Peyer's patch (tissue), 4 donors: ENCODE data around the gene FXYD1.

Source experiments
- POLR2A ChIP-seq, 2 donors: fragments of 450-650 bp; IDR thresholded peaks; one replicate each; pipeline ENCODE4 v1.5.1; 2017; ENCODE audit warnings: antibody characterized with exemption in 2 of 2, mild to moderate bottlenecking in 2 of 2, moderate library complexity in 2 of 2
- TF ChIP-seq, protein P1 (sequence below), 6 experiments: fragments of 450-650 bp in 4 of 6; fragments of 200-600 bp in 2 of 6; sonication (generic) in 1 of 6; IDR thresholded peaks; one replicate each; pipeline ENCODE4 v1.5.1; 2017 to 2019; ENCODE audit warnings: antibody characterized with exemption in 6 of 6, mild to moderate bottlenecking in 3 of 6, moderate library complexity in 1 of 6

DNA sequence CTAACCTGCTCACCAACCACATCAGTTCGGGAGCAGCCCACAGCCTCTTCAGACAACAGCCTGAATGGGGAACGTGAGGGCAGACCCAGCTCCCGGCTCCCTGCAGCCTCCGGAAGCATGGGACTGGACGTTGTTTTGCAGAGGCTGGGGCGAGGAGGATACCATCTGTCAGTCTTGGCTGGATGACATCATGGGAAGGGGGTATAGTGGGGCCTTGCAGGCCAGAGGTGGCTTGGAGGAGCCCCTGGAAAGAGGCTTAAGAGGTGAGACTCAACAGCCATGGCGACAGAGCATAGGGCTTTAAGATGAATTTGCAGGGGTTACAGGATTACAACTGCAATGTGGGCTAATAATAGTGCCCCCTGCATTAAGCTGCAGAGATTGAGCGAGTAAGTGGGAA is 21.5 kb upstream of the FXYD1 start:
- no peak for TF ChIP-seq POLR2A (IDR thresholded peaks at IDR 0.05)
- TF ChIP-seq, protein P1, sequence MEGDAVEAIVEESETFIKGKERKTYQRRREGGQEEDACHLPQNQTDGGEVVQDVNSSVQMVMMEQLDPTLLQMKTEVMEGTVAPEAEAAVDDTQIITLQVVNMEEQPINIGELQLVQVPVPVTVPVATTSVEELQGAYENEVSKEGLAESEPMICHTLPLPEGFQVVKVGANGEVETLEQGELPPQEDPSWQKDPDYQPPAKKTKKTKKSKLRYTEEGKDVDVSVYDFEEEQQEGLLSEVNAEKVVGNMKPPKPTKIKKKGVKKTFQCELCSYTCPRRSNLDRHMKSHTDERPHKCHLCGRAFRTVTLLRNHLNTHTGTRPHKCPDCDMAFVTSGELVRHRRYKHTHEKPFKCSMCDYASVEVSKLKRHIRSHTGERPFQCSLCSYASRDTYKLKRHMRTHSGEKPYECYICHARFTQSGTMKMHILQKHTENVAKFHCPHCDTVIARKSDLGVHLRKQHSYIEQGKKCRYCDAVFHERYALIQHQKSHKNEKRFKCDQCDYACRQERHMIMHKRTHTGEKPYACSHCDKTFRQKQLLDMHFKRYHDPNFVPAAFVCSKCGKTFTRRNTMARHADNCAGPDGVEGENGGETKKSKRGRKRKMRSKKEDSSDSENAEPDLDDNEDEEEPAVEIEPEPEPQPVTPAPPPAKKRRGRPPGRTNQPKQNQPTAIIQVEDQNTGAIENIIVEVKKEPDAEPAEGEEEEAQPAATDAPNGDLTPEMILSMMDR (IDR thresholded peaks at IDR 0.05), result no peak
